Adipocyte (in vitro differentiated cells): Measurements from ENCODE around the gene RSRC1.
"Not testable (repeated sequence)": the region's sequence is repeated elsewhere in the genome, so short reads cannot be mapped to it uniquely, and the experiment has no call there.

Experiments
- DNase-seq: peaks from one replicate; pipeline ENCODE4 v3.0.0-alpha.2; 2015; ENCODE audit warnings: low read depth
- H3K27me3 ChIP-seq: replicated peaks from 2 replicates; pipeline ENCODE4 v1.7.0; 2013; ENCODE audit warnings: mild to moderate bottlenecking, low read length, moderate library complexity; ENCODE audit not compliant: control insufficient read depth, insufficient read depth
- H3K36me3 ChIP-seq: 2 replicates; pipeline ENCODE4 v1.7.0; 2013; ENCODE audit warnings: low read length, mild to moderate bottlenecking, moderate library complexity; ENCODE audit not compliant: control insufficient read depth, insufficient read depth, severe bottlenecking
- H3K4me1 ChIP-seq: 2 replicates; pipeline ENCODE4 v1.7.0; 2013; ENCODE audit warnings: mild to moderate bottlenecking, low read length, moderate library complexity; ENCODE audit not compliant: control insufficient read depth, insufficient read depth
- H3K4me3 ChIP-seq: 2 replicates; pipeline ENCODE4 v1.7.0; 2013; ENCODE audit warnings: mild to moderate bottlenecking, low read length, moderate library complexity
- H3K9ac ChIP-seq: 2 replicates; pipeline ENCODE4 v1.7.0; 2013; ENCODE audit warnings: mild to moderate bottlenecking, low read length, moderate library complexity
- H3K9me3 ChIP-seq: 2 replicates; pipeline ENCODE4 v1.7.0; 2013; ENCODE audit warnings: mild to moderate bottlenecking, low read length, moderate library complexity; ENCODE audit not compliant: control insufficient read depth

The RSRC1 gene

DNA sequence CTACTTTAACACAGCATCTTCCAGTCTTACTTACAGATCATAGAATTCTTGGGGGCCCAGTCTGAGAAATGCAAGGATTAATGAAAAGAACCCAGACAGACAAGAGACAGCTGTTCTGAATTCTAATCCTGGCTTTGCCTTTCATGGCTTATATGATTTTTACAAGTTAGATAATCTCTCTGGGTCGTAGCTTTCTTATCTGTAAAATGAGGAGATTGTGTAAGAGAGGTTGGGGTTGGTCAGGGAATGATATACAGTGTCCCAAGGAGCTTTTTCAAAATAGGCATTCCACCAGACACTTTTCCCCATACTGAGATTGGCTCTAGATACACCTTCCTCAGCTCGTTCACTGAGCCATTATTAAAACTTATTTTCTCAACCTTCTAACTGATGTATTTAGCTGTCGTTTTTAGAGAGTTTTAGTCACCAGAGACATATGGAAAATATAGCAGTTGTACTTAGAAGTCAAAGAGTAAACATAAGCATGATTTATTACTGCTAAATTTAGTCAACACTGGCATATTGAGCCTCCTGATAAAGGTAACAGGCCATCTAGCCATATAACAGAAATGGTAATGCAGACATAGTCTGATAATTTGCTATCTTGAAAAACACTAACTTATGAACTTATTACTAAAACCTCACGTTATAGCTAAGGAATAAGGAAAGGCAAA lies 298.1 kb downstream of the RSRC1 start:
- Histone ChIP-seq H3K4me1 (peaks cover 7% of the 10 kb centered on the region), H3K27me3 (no peaks in the 10 kb centered on the region), H3K9ac (no peak overlapping the region), H3K36me3 (no peaks in the 10 kb centered on the region), H3K4me3 (no peak overlapping the region), H3K9me3 (no peaks in the 10 kb centered on the region)
- DNase-seq: peak; percentile 25

DNA sequence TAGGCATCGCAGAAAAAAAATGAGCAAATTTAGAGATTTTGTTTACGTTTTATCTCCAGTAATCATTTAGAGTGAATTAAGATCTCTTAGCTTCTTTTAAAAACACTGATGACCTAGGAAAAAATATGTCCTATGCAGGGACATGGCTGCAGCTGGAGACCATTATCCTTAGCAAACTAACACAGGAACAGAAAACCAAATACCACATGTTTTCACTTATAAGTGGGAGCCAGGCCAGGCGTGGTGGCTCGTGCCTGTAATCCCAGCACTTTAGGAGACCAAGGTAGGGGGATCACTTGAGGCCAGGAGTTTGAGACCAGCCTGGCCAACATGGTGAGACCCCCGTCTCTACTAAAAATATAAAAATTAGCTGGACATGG lies 298.6 kb downstream of the RSRC1 start:
- not testable (repeated sequence) for H3K4me3 ChIP-seq, H3K4me1 ChIP-seq, H3K9ac ChIP-seq, H3K27me3 ChIP-seq, H3K36me3 ChIP-seq, H3K9me3 ChIP-seq
- DNase-seq: peak; percentile 40

DNA sequence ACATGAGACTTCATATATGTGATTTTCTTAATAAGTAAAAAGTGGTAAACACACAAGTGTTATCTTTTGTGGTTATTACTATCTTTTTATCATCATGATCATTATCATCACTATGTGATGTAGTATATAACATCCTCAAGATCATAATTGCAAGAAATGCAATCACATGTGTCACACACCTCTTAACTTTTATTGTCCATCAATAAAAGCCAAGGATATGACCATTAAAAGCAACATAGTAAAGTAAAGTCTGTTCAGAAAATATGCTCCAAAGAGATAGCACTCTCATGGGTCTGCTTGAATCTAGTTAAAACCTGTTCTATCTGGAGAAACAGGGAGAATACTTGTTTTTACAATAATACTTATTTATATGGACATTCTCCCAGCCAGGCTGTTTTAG lies 308.1 kb downstream of the RSRC1 start:
- Histone ChIP-seq H3K9ac (no peak overlapping the region), H3K4me1 (peaks cover 3% of the 10 kb centered on the region), H3K27me3 (no peaks in the 10 kb centered on the region), H3K9me3 (no peaks in the 10 kb centered on the region), H3K36me3 (no peaks in the 10 kb centered on the region), H3K4me3 (no peak overlapping the region)
- no peak for DNase-seq

DNA sequence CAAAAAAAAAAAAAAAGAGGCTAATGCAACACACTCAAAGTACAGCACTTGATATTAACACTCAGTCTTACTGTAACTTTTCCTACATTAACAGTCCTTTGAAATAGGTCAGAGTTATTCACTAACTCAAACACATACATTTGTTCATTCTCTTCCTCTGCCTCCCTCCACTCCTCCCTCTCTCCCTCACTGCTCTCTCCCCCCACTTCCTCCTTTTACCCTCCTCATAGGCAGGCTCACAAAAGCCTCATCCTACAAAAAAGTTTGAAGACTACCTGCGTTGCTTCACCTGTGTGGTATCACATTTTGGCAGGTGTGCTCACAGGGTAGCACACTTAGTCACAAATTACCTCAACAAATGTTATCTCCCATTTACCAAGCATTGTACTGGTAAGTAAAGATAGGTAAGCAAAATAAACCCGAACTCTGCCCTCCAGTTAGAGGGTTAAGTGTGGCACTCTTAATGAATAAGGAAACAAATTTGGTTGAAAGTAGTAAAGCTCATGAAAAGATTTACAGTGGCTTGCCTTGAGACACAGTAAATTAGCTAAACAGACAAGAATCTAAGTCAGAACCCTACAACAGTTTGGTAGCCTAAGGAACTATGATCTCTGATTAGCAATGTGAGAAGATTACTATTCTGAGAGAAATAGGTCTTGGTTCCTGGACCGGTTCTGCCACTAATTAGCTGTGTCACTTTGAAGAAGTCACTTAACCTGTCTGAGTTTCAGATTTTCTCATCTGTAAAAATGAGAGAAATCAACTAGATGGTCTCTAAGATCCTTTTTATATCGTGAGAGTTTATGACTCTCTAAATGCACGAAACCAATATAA lies 310.1 kb downstream of the RSRC1 start:
- no peak overlapping the region for H3K9ac ChIP-seq
- no peaks in the 10 kb centered on the region for H3K9me3 ChIP-seq
- no peaks in the 10 kb centered on the region for H3K36me3 ChIP-seq
- H3K4me3 ChIP-seq: no peak overlapping the region
- DNase-seq: no peak
- H3K4me1 ChIP-seq: peaks cover 3% of the 10 kb centered on the region
- H3K27me3 ChIP-seq: no peaks in the 10 kb centered on the region

DNA sequence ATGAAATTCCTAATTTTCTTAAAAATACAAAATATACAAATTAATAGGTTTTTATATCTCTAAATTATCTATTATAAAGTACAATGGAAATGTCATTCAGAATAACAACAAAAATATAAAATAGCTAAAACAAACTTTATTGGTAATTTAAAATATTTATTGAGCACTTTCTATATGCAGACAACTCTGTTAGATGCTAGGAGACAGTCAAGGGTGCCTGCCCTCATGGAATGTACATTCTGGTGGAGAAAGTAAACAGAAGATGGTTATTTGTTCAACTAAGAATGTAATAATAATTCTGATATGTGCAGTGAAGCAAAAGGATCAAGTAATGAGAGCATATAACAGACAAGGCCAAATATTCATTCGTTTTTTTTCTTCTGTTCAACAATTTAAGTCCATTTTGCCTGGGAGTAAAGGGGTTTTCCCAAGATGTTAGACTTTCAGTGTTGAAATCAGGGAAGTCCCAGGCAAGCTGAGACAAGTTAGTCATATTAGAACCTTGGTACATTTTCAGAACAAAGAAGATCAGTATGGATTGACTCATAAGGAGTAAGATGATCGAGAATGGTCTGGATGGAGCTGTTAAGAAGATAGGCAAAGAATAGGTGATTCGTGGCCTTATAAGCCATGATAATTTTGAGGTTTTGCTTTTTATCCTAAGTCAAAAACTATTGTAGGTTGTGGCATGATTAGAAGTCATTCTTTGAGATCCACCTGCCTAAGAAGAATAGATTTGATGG lies 310.9 kb downstream of the RSRC1 start:
- peak; percentile 74 for DNase-seq
- H3K9me3 ChIP-seq: no peaks in the 10 kb centered on the region
- no peak overlapping the region for H3K4me3 ChIP-seq
- H3K27me3 ChIP-seq: no peaks in the 10 kb centered on the region
- no peaks in the 10 kb centered on the region for H3K36me3 ChIP-seq
- no peak overlapping the region for H3K9ac ChIP-seq
- H3K4me1 ChIP-seq: peaks cover 3% of the 10 kb centered on the region

DNA sequence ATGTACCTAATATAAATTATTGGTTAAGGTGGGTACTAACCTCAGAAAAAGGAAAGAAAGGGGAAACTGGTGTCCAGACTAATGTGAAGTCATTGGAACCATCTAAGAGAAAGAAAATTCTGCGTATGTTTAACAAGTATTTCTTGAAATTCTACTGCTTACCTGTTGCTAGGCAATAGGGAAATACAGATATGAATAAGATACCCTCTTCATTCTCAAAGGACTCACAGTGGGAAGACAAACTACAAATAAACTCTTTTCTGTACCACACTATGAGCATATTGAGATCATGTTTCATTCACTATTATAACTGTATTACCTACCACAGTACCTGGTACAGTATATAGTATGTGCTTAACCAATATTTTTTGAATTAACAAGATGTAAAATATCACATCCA lies 320.6 kb downstream of the RSRC1 start:
- Histone ChIP-seq H3K4me1 (no peaks in the 10 kb centered on the region), H3K36me3 (no peaks in the 10 kb centered on the region), H3K9me3 (no peaks in the 10 kb centered on the region), H3K27me3 (no peaks in the 10 kb centered on the region), H3K9ac (no peak overlapping the region), H3K4me3 (no peak overlapping the region)
- no peak for DNase-seq

DNA sequence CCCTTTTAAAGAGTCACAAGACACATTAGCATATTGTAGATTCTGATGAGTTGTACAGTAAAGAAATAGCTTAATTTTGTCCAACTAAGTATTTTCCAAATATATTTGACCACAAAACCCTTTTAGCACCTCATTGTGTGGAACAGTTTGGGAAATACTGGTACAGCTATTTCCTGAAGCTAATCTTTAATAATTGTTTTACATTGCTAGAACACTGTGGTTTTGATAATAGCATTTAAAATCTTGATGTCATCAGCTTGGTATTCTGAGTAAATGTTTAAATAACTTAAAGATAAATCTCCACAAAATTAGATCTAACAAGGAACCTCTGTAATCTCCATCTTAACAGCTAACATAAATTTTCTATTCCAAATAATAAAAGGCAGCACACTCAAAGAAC lies 321.1 kb downstream of the RSRC1 start:
- Histone ChIP-seq H3K9ac (no peak overlapping the region), H3K27me3 (no peaks in the 10 kb centered on the region), H3K4me3 (no peak overlapping the region), H3K9me3 (no peaks in the 10 kb centered on the region), H3K36me3 (no peaks in the 10 kb centered on the region), H3K4me1 (no peaks in the 10 kb centered on the region)
- DNase-seq: peak; percentile 19

DNA sequence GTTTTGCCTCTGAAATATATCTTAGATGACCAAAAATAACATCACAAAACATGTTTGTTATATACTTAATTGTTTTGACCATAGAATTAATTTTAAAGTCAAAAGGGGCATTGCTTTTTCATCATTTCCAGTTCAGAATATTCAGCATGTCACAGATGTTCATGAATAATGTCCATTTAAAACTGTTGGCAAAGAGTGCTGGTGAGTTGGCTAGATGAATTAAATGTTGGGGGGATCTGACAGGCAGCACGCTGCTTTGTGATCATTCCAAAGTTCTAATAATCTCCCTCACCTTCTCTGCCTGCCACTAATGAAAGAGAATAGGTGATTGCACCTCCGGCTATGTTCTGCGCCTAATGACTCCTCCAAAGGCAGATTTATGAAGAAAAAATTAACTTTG lies 321.9 kb downstream of the RSRC1 start:
- Histone ChIP-seq H3K9me3 (no peaks in the 10 kb centered on the region), H3K9ac (no peak overlapping the region), H3K4me1 (no peaks in the 10 kb centered on the region), H3K4me3 (no peak overlapping the region), H3K36me3 (no peaks in the 10 kb centered on the region), H3K27me3 (no peaks in the 10 kb centered on the region)
- no peak for DNase-seq

DNA sequence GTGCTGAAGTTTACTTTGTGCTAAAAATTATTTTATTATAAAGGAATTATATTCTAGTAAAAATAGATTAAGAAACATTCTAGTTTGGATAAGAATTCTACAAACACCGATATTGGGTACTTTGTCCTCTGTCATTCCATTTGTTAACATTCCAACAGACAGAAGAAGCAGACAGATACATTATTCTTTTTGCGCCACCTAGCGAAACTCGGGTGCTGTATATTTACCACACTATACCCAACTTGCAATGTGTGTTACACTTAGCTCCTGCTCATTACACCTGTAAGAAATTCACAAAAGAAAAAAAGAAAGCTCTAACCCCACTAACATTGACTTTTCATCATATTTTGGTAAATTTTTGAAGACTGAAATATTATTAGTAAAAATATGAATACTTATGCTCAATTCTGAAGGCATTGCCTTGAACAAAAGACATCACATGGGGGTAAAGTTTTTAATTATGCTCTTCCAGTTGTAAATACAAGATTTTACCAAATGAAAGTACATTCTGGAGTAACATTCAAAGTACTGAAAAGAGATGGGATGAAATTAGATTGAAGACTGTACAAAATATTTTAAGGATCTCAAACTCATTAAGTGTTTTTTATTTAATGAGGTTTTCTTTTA lies 324.6 kb downstream of the RSRC1 start:
- Histone ChIP-seq H3K36me3 (no peaks in the 10 kb centered on the region), H3K9me3 (no peaks in the 10 kb centered on the region), H3K9ac (no peak overlapping the region), H3K27me3 (no peaks in the 10 kb centered on the region), H3K4me1 (no peaks in the 10 kb centered on the region), H3K4me3 (no peak overlapping the region)
- peak; percentile 91 for DNase-seq

DNA sequence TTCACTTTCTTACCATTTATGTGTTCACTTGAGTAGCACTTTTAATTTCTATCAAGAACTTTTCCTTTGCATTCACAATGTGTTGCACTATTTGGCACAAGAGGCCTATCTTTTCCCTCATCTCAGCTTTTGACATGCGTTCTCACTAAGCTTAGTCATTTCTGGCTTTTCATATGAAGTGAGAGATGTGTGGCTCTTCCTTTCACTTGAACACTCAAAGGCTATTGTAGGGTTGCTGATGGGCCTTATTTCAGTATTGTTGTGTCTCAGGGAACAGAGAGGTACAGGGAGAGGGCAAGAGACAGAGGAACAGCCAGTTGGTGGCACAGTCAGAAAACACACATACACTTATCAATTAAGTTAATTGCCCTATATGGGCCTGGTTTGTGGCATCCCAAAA lies 333.7 kb downstream of the RSRC1 start:
- DNase-seq: no peak
- Histone ChIP-seq H3K9me3 (no peaks in the 10 kb centered on the region), H3K36me3 (no peaks in the 10 kb centered on the region), H3K27me3 (no peaks in the 10 kb centered on the region), H3K9ac (no peak overlapping the region), H3K4me1 (peaks cover 14% of the 10 kb centered on the region), H3K4me3 (no peak overlapping the region)

DNA sequence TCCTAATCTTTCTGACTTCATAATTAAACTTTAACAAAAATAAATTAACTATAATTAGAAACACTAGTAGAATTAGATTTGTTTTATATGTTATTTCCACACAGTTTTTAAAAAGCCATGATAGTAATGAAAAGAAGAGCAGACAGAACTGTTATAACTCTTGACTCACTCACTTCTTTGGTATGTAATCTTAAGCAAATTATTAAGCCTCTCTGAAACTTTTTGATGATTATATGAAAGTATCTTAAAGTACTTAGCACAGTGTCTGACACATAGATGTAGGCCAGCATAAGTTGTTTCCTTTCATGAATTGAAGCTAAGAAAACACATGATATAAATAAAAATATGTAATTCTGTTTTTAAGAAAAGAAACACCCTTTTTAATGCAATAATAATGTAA lies 337.5 kb downstream of the RSRC1 start:
- H3K9me3 ChIP-seq: no peaks in the 10 kb centered on the region
- no peak for DNase-seq
- H3K27me3 ChIP-seq: no peaks in the 10 kb centered on the region

More for the DNA sequence above, 337.5 kb downstream of the RSRC1 start:
- no peaks in the 10 kb centered on the region for H3K36me3 ChIP-seq
- no peak overlapping the region for H3K9ac ChIP-seq
- H3K4me1 ChIP-seq: peaks cover 22% of the 10 kb centered on the region
- no peak overlapping the region for H3K4me3 ChIP-seq
